Measurements from ENCODE around the gene PSMB11.

The PSMB11 gene

DNA sequence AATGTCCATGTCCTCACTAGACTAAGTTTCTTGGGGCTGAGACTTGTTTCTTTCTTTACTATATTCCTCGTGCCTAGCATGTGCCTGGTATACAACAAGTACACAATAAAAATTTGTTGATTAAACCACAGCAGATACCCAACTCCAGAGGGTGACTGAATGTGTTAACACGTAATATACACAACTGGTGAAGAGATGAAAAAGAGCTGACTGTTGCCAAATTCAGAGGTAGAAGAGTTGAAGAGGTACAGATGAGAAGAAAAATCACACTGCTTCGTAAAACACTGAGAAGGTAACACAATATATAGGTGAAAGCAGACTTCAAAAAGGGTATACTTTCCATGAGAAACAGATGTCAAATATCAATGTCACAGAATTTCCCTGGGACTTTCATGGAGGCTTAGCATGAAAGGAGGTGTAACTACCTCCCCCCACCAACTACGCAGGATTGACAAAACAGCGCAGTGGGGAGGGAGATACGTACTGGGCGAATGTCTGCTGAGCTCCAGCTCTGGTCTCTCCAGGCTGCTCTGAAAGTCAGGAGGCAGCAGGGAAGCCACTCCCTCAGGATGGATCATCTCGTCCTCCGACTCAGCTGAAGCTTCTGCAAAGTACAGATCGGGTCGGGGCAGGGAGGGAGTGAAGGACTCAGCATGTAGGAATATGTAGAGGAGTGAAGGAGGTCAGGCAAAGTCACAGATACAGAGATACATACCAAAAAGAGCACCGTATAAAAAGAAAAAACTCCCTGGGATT is 47.7 kb downstream of the PSMB11 start:
- DNase-seq = no peak

DNA sequence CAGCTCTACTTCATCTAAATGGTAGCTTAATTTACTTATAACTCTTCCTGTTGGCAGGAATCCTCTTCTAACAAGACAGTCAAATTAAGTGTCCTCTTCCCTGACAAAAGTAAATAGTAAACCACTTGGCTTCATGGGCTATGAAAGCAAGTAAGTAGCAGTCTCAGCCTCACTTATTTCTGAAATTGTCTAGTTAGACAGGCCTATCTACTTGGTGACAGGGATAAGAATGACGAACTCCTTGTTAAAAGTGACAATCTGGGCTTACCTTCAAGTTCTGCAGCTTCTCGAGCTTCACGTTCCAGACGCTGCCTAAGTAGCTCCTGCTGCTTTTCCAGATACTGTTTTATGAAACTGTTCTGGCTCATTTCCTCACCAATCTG is 48.2 kb downstream of the PSMB11 start:
- no peak for DNase-seq

DNA sequence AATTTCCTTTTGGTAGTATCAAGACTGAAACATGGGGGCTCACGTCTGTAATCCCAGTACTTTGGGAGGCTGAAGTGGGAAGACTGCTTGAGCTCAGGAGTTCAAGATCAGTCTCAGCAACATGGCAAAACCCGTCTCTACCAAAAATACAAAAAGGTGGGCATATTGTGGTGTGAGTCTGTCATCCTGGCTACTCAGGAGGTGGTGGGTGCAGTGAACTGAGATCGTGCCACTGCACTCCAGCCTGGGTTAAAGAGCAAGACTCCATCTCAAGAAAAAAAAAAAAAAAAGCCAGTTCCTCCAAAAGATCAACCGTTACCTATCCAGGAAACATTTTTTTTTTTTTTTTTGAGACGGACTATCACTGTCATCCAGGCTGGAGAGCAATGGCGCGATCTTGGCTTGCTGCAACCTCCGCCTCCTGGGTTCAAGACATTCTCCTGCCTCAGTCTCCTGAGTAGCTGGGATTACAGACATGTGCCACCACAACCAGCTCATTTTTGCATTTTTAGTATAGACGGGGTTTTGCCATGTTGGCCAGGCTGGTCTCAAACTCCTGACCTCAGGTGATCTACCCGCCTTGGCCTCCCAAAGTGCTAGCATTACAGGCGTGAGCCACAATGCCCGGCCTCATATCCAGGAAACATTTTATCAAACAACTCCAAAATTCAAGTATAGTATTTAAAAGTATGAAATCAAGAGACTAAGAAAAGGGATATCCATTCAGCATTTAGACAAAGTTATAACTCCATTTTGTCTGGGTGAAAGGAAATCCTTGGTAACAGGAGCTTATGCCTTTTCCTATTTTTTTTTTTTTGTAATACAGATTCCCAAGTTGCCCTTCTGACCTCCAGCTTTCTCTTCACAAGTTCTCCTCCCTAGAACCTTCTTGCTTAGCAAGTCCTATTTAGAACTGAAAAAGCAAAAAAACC is 49.5 kb downstream of the PSMB11 start:
- DNase-seq = no peak

DNA sequence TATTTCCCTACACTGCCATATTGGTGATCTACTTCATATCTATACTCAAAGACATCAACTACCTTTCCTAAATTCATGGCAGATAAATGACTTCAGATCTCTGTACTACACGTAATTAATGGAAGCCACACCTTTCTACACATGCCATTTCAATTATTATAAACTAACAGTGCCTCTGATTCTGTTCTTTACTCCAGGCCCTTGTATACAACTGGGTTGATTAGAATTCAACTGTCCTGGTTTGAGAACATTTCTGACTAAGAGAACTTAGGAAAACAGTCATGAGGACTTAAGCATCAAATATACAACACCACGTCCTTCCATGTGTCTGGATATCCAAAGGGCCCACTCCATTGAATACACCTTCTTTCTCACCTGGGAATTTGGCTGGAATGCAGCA is 51.1 kb downstream of the PSMB11 start:
- DNase-seq = no peak

- DNase-seq = no peak
Measured at GRCh38 chr14:23093526-23093925, 51.5 kb downstream of the PSMB11 start.
